HL-60 (cell line): ENCODE data around the gene SRPRA.

Source experiments
- GABPA ChIP-seq: IDR thresholded peaks from 2 replicates; pipeline ENCODE4 v1.6.1; 2012; ENCODE audit warnings: low read depth
- POLR2AphosphoS5 ChIP-seq: IDR thresholded peaks from 2 replicates; pipeline ENCODE4 v1.6.1; 2012; ENCODE audit warnings: low read depth
- SPI1 ChIP-seq: IDR thresholded peaks from 2 replicates; pipeline ENCODE4 v1.6.1; 2012; ENCODE audit warnings: low read depth, mild to moderate bottlenecking, borderline replicate concordance
- TF ChIP-seq, protein P1 (sequence below): IDR thresholded peaks from one replicate; pipeline ENCODE4 v1.5.1; 2011; ENCODE audit warnings: low read length, control low read depth, inconsistent platforms; ENCODE audit not compliant: insufficient read depth
- TF ChIP-seq, protein P2 (sequence below): IDR thresholded peaks from 2 replicates; pipeline ENCODE4 v1.6.1; 2012; ENCODE audit warnings: low read depth; ENCODE audit not compliant: insufficient replicate concordance

DNA sequence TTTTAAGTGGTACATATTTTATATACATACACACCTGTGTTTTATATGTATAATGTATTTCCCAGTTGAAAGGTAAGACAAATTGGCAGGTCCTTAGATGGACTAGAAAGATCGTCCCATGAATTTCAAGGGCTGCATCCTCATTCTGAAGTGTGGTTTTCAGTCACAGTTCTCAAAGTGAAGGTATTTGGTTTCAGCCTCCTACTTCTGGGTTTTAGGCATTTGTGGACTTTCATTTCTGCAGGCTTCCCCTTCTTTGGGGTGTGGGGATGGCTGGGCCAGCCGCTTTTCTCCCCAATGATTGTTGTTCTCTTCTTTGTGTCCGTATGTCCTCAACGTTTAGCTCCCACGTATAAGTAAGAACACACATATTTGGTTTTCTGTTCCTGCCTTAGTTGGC, 45.1 kb upstream of the SRPRA start:
- TF ChIP-seq, protein P1, sequence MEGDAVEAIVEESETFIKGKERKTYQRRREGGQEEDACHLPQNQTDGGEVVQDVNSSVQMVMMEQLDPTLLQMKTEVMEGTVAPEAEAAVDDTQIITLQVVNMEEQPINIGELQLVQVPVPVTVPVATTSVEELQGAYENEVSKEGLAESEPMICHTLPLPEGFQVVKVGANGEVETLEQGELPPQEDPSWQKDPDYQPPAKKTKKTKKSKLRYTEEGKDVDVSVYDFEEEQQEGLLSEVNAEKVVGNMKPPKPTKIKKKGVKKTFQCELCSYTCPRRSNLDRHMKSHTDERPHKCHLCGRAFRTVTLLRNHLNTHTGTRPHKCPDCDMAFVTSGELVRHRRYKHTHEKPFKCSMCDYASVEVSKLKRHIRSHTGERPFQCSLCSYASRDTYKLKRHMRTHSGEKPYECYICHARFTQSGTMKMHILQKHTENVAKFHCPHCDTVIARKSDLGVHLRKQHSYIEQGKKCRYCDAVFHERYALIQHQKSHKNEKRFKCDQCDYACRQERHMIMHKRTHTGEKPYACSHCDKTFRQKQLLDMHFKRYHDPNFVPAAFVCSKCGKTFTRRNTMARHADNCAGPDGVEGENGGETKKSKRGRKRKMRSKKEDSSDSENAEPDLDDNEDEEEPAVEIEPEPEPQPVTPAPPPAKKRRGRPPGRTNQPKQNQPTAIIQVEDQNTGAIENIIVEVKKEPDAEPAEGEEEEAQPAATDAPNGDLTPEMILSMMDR = no peak
- TF ChIP-seq POLR2AphosphoS5 (no peak), GABPA (no peak), SPI1 (no peak)
- TF ChIP-seq, protein P2, sequence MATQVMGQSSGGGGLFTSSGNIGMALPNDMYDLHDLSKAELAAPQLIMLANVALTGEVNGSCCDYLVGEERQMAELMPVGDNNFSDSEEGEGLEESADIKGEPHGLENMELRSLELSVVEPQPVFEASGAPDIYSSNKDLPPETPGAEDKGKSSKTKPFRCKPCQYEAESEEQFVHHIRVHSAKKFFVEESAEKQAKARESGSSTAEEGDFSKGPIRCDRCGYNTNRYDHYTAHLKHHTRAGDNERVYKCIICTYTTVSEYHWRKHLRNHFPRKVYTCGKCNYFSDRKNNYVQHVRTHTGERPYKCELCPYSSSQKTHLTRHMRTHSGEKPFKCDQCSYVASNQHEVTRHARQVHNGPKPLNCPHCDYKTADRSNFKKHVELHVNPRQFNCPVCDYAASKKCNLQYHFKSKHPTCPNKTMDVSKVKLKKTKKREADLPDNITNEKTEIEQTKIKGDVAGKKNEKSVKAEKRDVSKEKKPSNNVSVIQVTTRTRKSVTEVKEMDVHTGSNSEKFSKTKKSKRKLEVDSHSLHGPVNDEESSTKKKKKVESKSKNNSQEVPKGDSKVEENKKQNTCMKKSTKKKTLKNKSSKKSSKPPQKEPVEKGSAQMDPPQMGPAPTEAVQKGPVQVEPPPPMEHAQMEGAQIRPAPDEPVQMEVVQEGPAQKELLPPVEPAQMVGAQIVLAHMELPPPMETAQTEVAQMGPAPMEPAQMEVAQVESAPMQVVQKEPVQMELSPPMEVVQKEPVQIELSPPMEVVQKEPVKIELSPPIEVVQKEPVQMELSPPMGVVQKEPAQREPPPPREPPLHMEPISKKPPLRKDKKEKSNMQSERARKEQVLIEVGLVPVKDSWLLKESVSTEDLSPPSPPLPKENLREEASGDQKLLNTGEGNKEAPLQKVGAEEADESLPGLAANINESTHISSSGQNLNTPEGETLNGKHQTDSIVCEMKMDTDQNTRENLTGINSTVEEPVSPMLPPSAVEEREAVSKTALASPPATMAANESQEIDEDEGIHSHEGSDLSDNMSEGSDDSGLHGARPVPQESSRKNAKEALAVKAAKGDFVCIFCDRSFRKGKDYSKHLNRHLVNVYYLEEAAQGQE = no peak
